ENCODE measurements around the gene CNIH3. TPM values are rescaled to one million over a fixed set of nuclear protein-coding genes. Genes with fewer than 3 reads are reported as not detected.

The CNIH3 gene
- total and polyA plus RNA-seq, 2 donors (not counting 1 experiment from before 2014, with no cell fraction given) = 0.72 to 1.8 TPM

- ChIA-PET CTCF (no interaction called here), POLR2A (no interaction called here)
- H3K36me3 ChIP-seq (replicated peaks in 1 of 2; ENCODE audit: control extremely low read depth in 1 of 2, control insufficient read depth in 1 of 2, extremely low read depth in 1 of 2, insufficient read depth in 2 of 2, low read length in 1 of 2) = no peaks in the 10 kb centered on the region
Observed at GRCh38 chr1:224719716-224720115, 103.6 kb downstream of the CNIH3 start.

GRCh38 chr1:224720216-224720615, 104.1 kb downstream of the CNIH3 start:
- H2AFZ ChIP-seq (ENCODE audit: insufficient read depth, low read depth, low read length, poor library complexity, severe bottlenecking) = no peak overlapping the region
- intact Hi-C loops (cut with micrococcal nuclease) = no loop called here
- no peak for DNase-seq
- no peaks in the 10 kb centered on the region for H3K9me3 Mint-ChIP-seq (ENCODE audit: insufficient read depth)
- no peak overlapping the region for H3K4me3 ChIP-seq (ENCODE audit: control extremely low read depth in 1 of 5, extremely low read depth in 1 of 5, insufficient read depth in 1 of 5, low read depth in 2 of 5, low read length in 4 of 5)
- no peaks in the 10 kb centered on the region for H3K79me2 ChIP-seq (ENCODE audit: control insufficient read depth, insufficient read depth, low read length)
- H3K36me3 ChIP-seq (replicated peaks in 1 of 2; ENCODE audit: control extremely low read depth in 1 of 2, control insufficient read depth in 1 of 2, extremely low read depth in 1 of 2, insufficient read depth in 2 of 2, low read length in 1 of 2) = no peaks in the 10 kb centered on the region
- peaks cover 13% of the 10 kb centered on the region for H3K27me3 Mint-ChIP-seq
- H3K4me1 Mint-ChIP-seq = no peaks in the 10 kb centered on the region
- ChIA-PET POLR2A (no interaction called here), CTCF (no interaction called here)
- H4K20me1 ChIP-seq (ENCODE audit: control insufficient read depth, insufficient read depth, low read length, poor library complexity, severe bottlenecking) = no peaks in the 10 kb centered on the region
- no peaks in the 10 kb centered on the region for H3K4me1 ChIP-seq (ENCODE audit: control insufficient read depth in 2 of 2, insufficient read depth in 2 of 2, low read length in 2 of 2)
- H3K4me2 ChIP-seq (replicated peaks; ENCODE audit: low read depth, low read length, poor library complexity, severe bottlenecking) = no peak overlapping the region
- H3K27me3 ChIP-seq (replicated peaks in 1 of 4; ENCODE audit: control extremely low read depth in 1 of 4, control insufficient read depth in 3 of 4, insufficient read depth in 4 of 4, low read length in 3 of 4) = no peaks in the 10 kb centered on the region
- no peak overlapping the region for H3K9ac ChIP-seq (ENCODE audit: low read length)
- 33% methylated on average over 2 of the region's 5 CpGs for WGBS (ENCODE audit: insufficient coverage)
- H3K27ac ChIP-seq (ENCODE audit: low read length in 2 of 2) = no peak overlapping the region
- no peak overlapping the region for H3K27ac Mint-ChIP-seq
- no peaks in the 10 kb centered on the region for H3K9me3 ChIP-seq (ENCODE audit: control extremely low read depth in 1 of 3, control insufficient read depth in 2 of 3, insufficient read depth in 1 of 3, low read length in 2 of 3)
- TF ChIP-seq EZH2 (IDR thresholded peaks at IDR 0.05; ENCODE audit: borderline replicate concordance, insufficient read depth, low read depth, low read length, poor library complexity, severe bottlenecking) (no peak), CTCF (IDR thresholded peaks at IDR 0.05) (no peak)
- ATAC-seq (ENCODE audit: low read depth) = no peak
- no peak overlapping the region for H3K4me3 Mint-ChIP-seq

More at GRCh38 chr1:224719716-224720115, 103.6 kb downstream of the CNIH3 start:
- WGBS (ENCODE audit: insufficient coverage) = 83% methylated on average over 1 of the region's 4 CpGs
- Histone ChIP-seq H3K9ac (ENCODE audit: low read length) (no peak overlapping the region), H3K9me3 (ENCODE audit: control extremely low read depth in 1 of 3, control insufficient read depth in 2 of 3, insufficient read depth in 1 of 3, low read length in 2 of 3) (no peaks in the 10 kb centered on the region), H3K4me1 (ENCODE audit: control insufficient read depth in 2 of 2, insufficient read depth in 2 of 2, low read length in 2 of 2) (no peaks in the 10 kb centered on the region), H3K4me2 (replicated peaks; ENCODE audit: low read depth, low read length, poor library complexity, severe bottlenecking) (no peak overlapping the region), H3K27ac (ENCODE audit: low read length in 2 of 2) (no peak overlapping the region), H4K20me1 (ENCODE audit: control insufficient read depth, insufficient read depth, low read length, poor library complexity, severe bottlenecking) (no peaks in the 10 kb centered on the region), H2AFZ (ENCODE audit: insufficient read depth, low read depth, low read length, poor library complexity, severe bottlenecking) (no peak overlapping the region), H3K4me3 (ENCODE audit: control extremely low read depth in 1 of 5, extremely low read depth in 1 of 5, insufficient read depth in 1 of 5, low read depth in 2 of 5, low read length in 4 of 5) (no peak overlapping the region), H3K27me3 (replicated peaks in 1 of 4; ENCODE audit: control extremely low read depth in 1 of 4, control insufficient read depth in 3 of 4, insufficient read depth in 4 of 4, low read length in 3 of 4) (no peaks in the 10 kb centered on the region), H3K79me2 (ENCODE audit: control insufficient read depth, insufficient read depth, low read length) (no peaks in the 10 kb centered on the region)
- H3K4me3 Mint-ChIP-seq = no peak overlapping the region
- no peak overlapping the region for H3K27ac Mint-ChIP-seq
- H3K27me3 Mint-ChIP-seq = peaks cover 13% of the 10 kb centered on the region
- no peaks in the 10 kb centered on the region for H3K9me3 Mint-ChIP-seq (ENCODE audit: insufficient read depth)
- intact Hi-C loops (cut with micrococcal nuclease) = no loop called here
- DNase-seq (no peak), ATAC-seq (ENCODE audit: low read depth) (no peak)
- TF ChIP-seq CTCF (IDR thresholded peaks at IDR 0.05) (no peak), EZH2 (IDR thresholded peaks at IDR 0.05; ENCODE audit: borderline replicate concordance, insufficient read depth, low read depth, low read length, poor library complexity, severe bottlenecking) (no peak)
- H3K4me1 Mint-ChIP-seq = no peaks in the 10 kb centered on the region

All from B cell (primary cell).